Measurements from ENCODE around the gene ELFN2.

DNA sequence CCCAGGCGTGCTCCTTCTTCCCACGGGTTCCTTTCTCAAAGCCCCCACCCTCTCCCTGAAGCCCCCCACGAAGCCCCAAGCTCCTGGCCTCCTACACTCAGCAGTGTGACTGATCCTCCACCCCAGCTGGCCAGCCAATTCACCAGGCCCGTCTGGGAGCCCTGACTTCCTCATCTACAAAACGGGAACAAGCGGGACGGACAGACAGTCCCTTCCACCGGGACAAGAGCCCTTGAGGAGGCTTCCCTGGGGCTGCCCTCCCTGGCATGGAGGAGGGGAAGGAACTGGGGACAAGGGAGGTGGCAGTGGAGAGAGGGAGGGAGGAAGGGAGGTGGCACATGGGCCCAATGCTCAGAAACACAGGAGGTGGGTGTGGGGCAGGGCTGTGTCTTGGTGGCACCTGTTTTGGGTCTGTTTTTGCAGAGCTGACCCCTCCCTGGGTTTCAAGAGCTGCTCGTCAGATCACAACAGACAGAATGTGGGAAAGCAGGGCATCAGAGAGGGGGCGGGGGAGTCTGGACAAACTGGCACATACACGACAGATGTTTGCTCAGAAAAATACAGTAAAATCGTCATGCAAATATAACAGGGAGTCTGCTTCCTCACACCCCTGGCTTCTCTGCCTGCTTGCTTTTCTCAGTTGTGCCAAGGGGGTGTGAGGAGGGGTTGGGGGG lies 56.8 kb downstream of the ELFN2 start:
- TF ChIP-seq, protein P1, sequence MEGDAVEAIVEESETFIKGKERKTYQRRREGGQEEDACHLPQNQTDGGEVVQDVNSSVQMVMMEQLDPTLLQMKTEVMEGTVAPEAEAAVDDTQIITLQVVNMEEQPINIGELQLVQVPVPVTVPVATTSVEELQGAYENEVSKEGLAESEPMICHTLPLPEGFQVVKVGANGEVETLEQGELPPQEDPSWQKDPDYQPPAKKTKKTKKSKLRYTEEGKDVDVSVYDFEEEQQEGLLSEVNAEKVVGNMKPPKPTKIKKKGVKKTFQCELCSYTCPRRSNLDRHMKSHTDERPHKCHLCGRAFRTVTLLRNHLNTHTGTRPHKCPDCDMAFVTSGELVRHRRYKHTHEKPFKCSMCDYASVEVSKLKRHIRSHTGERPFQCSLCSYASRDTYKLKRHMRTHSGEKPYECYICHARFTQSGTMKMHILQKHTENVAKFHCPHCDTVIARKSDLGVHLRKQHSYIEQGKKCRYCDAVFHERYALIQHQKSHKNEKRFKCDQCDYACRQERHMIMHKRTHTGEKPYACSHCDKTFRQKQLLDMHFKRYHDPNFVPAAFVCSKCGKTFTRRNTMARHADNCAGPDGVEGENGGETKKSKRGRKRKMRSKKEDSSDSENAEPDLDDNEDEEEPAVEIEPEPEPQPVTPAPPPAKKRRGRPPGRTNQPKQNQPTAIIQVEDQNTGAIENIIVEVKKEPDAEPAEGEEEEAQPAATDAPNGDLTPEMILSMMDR (IDR thresholded peaks at IDR 0.05), result no peak
- TF ChIP-seq POLR2A (IDR thresholded peaks at IDR 0.05), result no peak

Data from stomach (tissue), 4 donors.